ENCODE measurements around the gene IL2RG. TPM values are rescaled to one million over a fixed set of nuclear protein-coding genes. Genes with fewer than 3 reads are reported as not detected.
A peak's percentile ranks its signal among the peaks of the same experiment; 100 is the strongest.

Gene IL2RG
- total and polyA plus RNA-seq, 10 of the 15 experiments (the other 5 are each of a cell fraction or from before 2014, with no cell fraction given), result 63.9 to 686 (median 183) TPM

DNA sequence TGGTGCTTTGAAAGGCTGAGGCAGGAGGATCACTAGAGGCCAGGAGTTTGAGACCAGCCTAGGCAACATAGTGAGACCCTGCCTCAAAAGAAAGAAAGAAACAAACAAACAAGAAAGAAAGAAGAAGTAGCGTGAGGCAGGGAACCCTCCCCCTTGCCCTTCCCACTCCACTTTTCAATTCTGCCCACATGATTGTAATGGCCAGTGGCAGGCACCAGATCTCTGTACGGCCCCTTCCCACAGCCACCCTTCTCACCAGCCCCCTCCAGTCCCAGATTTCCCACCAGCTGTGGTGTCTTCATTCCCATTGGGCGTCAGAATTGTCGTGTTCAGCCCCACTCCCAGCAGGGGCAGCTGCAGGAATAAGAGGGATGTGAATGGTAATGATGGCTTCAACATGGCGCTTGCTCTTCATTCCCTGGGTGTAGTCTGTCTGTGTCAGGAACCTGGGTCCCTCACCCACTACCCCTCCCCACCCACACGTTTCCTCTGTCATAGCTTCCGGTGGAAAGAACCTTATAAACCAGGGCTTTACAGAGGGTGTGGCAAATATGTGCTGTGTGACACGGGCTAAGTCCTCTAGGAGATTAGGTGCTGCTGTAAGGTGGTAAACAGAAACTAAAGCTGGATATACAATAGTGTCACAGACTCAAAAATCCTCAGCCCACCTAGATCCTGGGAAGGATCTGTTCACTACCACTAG, at the start of gene IL2RG (continued):
- TF ChIP-seq, protein P1, sequence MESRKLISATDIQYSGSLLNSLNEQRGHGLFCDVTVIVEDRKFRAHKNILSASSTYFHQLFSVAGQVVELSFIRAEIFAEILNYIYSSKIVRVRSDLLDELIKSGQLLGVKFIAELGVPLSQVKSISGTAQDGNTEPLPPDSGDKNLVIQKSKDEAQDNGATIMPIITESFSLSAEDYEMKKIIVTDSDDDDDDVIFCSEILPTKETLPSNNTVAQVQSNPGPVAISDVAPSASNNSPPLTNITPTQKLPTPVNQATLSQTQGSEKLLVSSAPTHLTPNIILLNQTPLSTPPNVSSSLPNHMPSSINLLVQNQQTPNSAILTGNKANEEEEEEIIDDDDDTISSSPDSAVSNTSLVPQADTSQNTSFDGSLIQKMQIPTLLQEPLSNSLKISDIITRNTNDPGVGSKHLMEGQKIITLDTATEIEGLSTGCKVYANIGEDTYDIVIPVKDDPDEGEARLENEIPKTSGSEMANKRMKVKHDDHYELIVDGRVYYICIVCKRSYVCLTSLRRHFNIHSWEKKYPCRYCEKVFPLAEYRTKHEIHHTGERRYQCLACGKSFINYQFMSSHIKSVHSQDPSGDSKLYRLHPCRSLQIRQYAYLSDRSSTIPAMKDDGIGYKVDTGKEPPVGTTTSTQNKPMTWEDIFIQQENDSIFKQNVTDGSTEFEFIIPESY (IDR thresholded peaks at IDR 0.05), result no peak
- TF ChIP-seq ZNF207 (IDR thresholded peaks at IDR 0.05; ENCODE audit: borderline replicate concordance) (no peak), HCFC1 (IDR thresholded peaks at IDR 0.05; ENCODE audit: low read length) (no peak), ATF7 (IDR thresholded peaks at IDR 0.05; ENCODE audit: low read depth) (peak; percentile 78), MYB (IDR thresholded peaks at IDR 0.05; ENCODE audit: borderline replicate concordance, low read depth, low read length) (no peak), TAF1 (IDR thresholded peaks at IDR 0.05; ENCODE audit: borderline replicate concordance, low read depth, low read length) (peak; percentile 70; the same call in 1 of the 2 replicates), GATAD2B (conservative IDR thresholded peaks at IDR 0.05; ENCODE audit: low read depth) (no peak), RELA (IDR thresholded peaks at IDR 0.05; ENCODE audit: borderline replicate concordance, partially characterized antibody) (peak; percentile 94), STAT1 (conservative IDR thresholded peaks at IDR 0.05) (no peak), NRF1 (conservative IDR thresholded peaks at IDR 0.05; ENCODE audit: low read depth, low read length) (no peak), SIX5 (IDR thresholded peaks at IDR 0.05; ENCODE audit: low read depth, low read length, severe bottlenecking) (no peak), ASH2L (IDR thresholded peaks at IDR 0.05; ENCODE audit: borderline replicate concordance, low read depth) (no peak), EGR1 (IDR thresholded peaks at IDR 0.05; ENCODE audit: borderline replicate concordance in 1 of 2, low read depth in 2 of 2, low read length in 2 of 2) (peak in 1 of 2 experiments; percentile 91; a peak in 2 of 3 replicates), MXI1 (IDR thresholded peaks at IDR 0.05; ENCODE audit: low read depth, low read length) (peak; percentile 56; the same call in 1 of the 2 replicates), ESRRA (IDR thresholded peaks at IDR 0.05; ENCODE audit: low read length) (no peak), MTA3 (IDR thresholded peaks at IDR 0.05; ENCODE audit: borderline replicate concordance, low read length) (no peak), RUNX3 (IDR thresholded peaks at IDR 0.05; ENCODE audit: low read length) (peak; percentile 62), MEF2A (IDR thresholded peaks at IDR 0.05; ENCODE audit: insufficient read depth, low read depth, low read length) (no peak), HDAC6 (IDR thresholded peaks at IDR 0.05; ENCODE audit: unreplicated experiment) (no peak), SREBF1 (IDR thresholded peaks at IDR 0.05; ENCODE audit: low read length) (no peak), CREB1 (IDR thresholded peaks at IDR 0.05; ENCODE audit: low read depth) (peak; percentile 92)
- TF ChIP-seq, protein P2, sequence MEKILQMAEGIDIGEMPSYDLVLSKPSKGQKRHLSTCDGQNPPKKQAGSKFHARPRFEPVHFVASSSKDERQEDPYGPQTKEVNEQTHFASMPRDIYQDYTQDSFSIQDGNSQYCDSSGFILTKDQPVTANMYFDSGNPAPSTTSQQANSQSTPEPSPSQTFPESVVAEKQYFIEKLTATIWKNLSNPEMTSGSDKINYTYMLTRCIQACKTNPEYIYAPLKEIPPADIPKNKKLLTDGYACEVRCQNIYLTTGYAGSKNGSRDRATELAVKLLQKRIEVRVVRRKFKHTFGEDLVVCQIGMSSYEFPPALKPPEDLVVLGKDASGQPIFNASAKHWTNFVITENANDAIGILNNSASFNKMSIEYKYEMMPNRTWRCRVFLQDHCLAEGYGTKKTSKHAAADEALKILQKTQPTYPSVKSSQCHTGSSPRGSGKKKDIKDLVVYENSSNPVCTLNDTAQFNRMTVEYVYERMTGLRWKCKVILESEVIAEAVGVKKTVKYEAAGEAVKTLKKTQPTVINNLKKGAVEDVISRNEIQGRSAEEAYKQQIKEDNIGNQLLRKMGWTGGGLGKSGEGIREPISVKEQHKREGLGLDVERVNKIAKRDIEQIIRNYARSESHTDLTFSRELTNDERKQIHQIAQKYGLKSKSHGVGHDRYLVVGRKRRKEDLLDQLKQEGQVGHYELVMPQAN (conservative IDR thresholded peaks at IDR 0.05), result no peak
- TF ChIP-seq, protein P3, sequence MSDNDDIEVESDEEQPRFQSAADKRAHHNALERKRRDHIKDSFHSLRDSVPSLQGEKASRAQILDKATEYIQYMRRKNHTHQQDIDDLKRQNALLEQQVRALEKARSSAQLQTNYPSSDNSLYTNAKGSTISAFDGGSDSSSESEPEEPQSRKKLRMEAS (IDR thresholded peaks at IDR 0.05; ENCODE audit: low read depth, low read length), result no peak
- TF ChIP-seq, protein P4, sequence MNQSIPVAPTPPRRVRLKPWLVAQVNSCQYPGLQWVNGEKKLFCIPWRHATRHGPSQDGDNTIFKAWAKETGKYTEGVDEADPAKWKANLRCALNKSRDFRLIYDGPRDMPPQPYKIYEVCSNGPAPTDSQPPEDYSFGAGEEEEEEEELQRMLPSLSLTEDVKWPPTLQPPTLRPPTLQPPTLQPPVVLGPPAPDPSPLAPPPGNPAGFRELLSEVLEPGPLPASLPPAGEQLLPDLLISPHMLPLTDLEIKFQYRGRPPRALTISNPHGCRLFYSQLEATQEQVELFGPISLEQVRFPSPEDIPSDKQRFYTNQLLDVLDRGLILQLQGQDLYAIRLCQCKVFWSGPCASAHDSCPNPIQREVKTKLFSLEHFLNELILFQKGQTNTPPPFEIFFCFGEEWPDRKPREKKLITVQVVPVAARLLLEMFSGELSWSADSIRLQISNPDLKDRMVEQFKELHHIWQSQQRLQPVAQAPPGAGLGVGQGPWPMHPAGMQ (IDR thresholded peaks at IDR 0.05; ENCODE audit: borderline replicate concordance), result no peak
- TF ChIP-seq, protein P5, sequence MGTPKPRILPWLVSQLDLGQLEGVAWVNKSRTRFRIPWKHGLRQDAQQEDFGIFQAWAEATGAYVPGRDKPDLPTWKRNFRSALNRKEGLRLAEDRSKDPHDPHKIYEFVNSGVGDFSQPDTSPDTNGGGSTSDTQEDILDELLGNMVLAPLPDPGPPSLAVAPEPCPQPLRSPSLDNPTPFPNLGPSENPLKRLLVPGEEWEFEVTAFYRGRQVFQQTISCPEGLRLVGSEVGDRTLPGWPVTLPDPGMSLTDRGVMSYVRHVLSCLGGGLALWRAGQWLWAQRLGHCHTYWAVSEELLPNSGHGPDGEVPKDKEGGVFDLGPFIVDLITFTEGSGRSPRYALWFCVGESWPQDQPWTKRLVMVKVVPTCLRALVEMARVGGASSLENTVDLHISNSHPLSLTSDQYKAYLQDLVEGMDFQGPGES (IDR thresholded peaks at IDR 0.05), result no peak

Measured in GM12878 (cell line).